Activated gamma-delta T cell treated with Interleukin-2 at 50 U/mL for 16 hours (primary cell): Measurements from ENCODE around the gene ADCY9.

Experiments used
- DNase-seq: peaks from one replicate; pipeline ENCODE4 v3.0.0-alpha.2; 2020

ADCY9 gene

DNA sequence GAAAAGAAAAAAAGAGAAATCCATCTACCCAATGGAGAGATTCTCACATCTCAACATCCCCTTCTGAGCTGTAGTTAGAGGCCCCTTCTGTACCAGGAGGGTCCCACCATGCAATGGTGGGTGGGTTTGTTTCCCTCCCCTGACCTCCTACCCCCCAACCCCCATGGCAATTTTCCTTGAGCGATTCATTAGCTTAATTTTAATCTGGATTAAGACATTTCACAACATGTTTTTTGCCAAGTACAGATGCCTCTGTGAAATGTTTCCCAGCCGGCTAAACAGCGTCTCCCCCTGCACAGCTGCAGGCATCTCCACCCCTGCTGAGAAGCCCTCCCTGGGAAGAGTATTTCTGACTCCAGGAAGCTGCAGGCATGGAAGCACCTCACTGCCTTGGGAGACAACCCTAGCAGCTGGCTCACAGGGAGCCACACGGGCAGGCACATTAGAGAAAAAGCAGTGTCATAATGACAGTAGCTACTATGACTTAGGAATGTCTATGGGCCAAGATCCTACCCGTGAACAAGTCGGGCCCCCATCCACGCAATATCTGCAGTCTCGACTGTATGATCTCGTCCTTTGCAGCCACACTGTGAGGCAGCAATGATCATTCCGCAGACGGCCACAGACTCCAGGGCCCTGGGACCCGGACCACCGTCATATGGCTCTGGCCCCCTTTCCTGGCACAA is 117.3 kb downstream of the ADCY9 start:
- DNase-seq, result no peak

DNA sequence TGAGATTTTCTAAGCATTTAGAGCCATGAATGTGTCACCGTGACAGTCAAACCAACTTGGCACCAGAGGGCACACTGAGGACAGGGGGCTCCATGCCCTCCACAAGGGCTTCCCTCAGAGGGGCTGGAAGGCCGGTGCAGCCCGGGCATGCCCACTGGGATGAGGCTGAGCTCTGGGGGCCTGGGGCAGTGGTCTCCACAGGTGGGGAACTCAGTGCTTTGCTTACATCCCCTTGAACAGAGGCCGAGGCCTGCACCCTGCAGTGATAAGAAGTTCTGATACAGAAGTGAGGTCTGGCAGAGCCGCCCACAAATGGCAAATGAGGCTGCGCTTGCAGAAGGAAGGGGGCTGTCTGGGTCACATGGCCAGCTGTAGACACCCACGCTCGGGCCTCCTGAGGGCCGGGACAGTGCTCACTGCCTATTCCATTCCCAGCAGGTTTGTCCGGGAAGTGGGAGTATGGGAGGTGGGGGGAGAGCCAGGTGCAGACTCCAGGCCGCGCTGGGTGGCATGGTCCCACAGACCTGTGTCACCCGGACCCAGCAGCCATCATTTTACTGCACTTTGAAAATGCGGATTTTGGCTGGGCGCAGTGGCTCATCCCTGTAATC is 118.9 kb downstream of the ADCY9 start:
- no peak for DNase-seq

DNA sequence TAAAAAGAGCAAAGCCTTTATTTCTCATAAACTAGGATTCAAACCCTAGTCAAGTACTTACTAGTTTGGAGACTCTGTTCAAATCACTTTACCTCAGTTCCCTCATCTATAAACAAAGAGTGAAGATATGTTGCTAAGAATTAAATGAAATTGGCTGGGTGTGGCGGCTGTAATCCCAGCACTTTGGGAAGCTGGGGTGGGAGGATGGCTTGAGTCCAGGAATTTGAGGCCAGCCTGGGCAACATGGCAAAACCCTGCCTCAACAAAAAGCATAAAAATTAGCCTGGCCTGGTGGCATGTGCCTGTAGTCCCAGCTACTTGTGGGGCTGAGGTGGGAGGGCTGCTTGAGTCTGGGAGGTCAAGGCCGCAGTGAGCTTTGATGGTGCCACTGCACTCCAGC is 121.2 kb downstream of the ADCY9 start:
- no peak for DNase-seq

DNA sequence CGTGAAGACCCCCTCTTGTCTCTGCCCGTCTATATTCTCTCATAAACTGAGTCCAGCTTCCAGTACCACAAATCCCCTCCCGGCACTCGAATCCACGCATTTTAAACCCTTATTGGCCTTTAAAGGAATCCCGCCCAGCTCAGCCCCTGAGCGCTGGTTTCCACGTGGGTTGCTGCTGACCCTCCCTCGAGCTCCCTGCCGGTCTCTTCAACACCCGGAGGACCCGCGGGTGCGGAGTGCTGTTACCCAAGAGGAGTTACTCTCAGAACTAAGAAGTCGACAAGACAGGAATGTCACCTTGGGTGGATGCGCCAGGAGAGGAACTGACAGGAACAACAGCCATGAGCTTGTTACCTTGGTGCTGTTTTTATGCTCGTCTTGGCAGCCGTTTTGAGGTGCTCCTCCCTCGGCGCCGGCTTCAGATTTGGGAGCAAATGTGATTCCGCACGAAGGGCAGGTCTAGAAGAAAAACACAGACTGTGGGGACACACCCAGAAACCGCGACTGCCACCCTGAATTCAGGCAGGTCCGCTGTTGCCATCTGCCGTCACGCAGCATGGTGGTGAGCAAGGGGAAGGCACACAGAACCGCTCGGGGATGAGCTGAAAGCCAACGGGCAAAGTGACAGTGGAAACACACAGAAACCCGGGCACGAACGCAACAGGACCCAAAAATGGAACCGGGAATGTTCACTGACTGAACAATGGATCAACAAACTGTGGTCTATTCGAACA is 123.0 kb downstream of the ADCY9 start:
- no peak for DNase-seq

DNA sequence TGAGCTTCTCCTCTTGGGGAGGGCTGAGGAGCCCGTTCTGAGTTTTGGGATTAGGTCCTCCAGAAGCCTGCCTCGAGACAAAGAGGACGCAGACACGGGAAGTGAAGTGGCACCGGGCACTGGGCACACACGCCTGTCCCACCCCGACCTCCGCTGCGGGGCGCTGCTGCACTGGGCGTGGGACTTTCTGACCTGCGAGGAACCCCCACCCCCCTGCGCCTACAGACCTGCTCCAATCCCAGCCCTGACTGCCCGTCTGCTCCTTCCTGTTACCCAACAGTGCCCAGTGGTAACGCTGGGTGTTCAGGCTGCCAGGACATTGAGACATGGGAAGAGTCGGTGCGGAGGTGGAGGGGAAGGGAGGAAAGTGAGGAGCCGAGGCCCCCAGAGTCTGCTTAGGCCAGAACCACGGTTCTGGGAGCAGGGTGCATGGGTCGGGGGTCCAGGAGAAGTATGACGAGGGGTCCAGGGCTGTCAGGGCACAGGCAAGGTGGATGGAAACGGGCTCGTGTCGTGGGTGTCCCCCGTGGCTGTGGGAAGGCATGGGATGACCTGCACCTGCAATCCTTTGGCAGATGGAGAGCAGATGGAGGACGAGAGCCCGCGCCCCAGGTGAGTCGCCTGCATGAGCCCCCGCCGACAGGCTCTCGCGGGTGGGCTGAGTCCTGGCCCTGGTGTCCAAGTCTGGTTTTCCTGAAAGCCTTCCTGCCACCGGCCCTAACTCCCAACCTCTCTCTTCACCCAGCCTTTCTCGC is 123.8 kb downstream of the ADCY9 start:
- DNase-seq, result no peak

DNA sequence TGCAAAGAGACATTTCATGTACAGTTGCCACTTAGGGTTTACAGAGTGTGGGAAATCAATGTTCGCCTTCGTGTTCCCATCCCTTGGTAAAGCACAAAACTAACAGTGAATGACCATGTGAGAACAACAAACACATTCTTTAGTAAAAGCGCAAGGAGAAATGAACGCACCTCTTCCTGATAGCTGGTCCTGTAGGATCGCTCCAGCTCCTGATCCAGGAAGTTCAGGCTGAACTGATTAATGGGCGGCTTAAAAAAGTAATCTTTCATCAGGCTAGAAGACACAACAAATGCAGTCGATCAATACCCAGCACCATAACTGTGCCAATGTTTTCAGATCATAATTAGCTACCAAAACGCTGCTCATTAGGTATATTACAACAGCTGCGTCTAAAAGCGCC is 127.4 kb downstream of the ADCY9 start:
- DNase-seq, result no peak

DNA sequence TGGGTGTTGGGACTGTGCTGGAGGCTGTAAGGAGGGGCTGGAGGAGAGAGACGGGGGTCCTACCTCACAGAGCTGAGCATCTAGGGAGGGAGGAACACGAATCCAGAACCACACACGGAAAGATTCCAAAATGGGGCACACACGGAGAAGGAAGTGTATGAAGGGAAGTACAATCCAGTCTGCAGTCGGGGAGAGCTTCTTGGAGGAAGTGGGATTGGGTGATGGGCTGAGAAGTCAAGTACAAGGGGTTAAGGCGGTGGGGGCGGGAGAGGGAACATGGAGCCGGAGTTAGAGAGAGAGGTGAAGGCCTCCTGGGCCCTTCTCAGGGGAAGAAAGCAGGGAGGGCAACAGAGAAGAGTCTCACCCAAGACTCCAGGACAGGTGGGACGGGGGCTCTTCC is 128.2 kb downstream of the ADCY9 start:
- DNase-seq, result no peak

DNA sequence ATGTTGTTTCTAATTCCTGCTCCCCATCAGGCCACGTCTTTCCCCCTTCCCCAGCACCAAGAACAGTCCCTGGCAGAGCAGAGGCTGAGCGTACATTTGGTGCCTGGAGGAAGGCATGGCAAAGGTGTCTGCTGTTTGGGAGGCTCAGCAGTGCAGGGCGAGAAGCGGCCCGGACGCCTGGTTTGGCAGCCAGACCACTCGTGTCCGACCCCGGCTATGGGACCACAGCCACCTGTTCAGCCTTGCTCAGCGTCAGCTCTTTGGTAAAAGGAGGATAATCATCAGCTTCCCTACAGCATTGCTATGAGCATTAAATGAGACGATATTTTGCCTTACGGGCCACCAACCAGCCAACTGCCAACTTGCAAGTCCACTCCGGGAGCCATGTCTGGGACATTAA is 129.0 kb downstream of the ADCY9 start:
- DNase-seq, result no peak

DNA sequence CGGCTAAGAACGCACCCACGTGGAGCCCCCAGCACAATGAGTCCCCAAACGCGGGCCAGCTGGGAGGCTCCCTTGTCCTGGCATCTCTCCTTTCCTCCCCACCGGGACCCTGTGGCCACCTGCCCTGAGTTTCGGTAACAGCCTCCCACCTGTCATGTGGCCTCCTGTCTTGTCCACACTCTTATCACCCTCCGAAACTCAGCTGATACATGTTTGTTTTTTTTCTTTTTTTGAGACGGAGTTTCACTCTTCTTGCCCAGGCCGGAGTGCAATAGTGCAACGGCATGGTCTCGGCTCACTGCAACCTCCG is 130.1 kb downstream of the ADCY9 start:
- DNase-seq, result no peak

DNA sequence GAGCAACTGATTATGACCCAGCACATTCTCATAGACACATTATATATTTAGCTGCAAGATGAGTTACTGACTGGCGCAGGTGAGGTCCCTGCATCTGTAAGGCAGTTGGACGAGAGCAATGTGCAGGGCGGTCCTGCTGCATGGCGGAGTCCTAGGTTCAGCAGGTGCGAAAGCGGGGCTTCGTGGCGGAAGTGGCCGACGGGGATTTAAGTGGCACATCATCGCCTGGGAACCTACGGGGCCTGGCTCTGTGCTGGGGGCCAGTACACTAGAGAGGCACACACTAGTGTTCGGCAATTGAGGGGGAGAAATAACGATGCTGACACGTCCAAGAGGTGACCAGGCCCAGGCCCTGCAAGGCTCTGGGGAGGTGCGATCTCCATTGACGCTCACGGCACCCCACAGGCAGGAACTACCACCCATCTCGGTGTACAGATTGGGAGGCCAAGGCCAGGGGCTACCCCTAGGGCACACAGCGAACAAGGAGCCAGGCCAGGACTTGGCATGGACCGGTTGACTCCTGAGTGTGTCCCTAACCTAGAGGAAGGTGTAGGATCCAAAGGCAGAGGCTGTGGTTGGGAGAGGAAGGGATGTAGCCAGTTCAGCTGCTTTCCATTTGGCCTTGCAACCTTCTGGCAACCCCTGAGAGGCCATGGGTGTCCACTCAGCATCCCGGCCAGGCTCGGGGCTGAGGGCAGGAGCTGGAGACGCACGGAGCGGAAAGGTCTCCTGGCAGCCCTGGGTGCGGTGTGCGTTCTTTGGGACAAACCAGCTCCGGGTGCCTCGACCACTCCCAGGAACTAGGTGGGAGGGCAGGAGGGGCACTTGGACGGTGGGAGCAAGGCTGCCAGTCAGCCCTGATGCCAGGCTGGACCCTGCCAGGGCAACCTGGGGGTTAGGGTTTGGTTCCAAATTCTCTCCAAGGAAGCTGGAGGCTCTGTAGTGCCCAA is 131.9 kb downstream of the ADCY9 start:
- no peak for DNase-seq

DNA sequence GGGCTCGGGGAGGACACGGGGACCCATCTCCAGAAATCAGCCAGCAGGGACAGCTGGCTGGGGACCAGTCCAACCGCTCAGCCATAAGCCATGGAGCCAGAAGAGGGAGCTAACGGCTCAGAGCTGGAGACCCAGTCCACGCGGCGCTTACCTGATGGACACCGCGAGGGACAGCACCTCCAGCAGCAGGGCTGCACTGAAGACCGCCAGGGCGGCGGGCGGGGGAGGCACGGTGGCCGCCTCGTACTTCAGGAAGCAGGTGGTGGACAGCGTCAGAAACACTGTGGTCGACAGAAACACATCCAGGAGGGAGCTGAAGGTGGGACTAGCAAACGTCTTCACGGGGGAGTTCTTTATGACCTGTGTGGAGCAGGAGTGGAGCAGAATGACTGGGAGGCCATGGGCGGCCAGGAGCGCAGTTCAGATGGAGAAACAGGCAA is 133.1 kb downstream of the ADCY9 start:
- DNase-seq, result peak; percentile 27

DNA sequence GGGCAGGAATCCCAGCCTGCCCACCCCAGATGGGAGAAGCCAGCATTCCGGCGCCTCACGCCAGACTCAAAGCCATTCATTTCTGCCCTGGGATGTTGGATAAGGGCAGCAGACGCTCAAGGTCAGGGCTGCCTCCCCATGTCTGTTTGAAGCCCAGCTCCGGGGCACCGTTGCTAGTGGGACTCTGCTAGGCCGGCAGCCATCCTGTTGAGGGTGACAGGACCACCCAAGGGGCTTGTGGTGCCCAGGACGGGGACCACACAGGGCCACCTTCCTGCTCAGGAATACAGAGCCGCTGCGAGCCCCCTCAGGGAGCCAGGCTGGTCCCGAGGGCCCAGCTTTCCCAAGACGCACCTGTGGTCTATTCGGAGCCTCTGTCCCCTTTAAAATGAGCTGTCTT is 134.0 kb downstream of the ADCY9 start:
- DNase-seq, result no peak

DNA sequence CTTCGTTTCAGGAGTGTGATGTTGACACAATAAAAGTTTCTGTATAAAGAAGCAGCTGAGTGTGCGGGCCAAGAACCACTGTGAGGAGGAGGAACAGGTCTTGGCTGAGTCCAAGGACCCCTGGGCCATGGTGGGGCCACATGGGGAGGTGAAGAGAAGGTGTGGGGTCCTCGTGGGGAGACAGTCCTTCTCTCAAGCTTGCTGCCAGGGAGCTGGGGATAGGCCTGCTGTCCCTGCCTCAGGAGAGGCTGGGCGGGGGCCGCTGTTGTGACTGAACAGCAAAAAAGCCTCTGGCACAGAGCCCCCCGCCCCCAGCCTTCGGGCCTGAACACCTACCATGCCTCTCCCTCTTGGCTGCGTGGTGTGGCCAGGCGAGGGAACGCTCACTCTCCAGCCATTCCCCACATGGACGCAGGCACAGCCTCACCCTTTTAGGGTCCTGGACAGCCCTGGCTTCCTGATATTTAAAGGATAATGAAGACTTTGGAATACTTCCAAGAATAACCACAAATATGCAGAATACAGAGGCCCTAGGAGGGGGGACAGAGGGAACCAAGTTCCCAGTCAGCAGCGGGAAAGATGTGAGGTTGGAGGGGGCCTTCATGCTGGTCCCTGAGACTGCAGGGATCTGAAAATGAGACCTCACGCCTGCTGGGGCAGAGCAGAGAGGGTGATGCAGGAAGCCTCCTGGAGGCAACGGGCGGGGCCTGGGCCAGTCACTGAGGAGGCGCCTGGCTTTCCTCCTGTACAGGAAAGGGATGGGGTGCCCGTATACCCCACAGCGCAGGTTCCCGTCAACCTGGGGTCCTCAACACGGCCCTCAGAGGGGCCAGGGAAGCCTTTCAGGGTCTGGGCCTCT is 135.8 kb downstream of the ADCY9 start:
- DNase-seq, result no peak

DNA sequence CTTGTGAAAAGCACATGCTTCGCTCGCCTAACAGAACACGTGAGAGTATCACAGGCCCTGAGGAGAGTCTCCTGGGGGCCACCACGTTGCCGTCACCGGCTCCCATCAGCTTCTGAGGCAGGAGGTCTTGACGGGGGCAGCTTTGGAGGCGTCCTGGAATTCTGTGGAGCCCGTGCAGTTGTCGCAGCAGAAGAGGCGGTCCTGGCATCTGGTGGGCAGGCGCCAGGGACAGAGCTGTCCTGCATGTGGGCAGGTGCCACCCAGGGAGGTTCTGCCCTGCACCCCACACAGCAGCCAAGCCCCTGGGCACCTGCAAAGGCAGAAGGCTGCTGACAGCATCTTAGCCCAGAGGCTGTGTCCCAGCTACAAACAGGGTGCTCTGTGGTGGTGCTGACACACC is 136.7 kb downstream of the ADCY9 start:
- no peak for DNase-seq

DNA sequence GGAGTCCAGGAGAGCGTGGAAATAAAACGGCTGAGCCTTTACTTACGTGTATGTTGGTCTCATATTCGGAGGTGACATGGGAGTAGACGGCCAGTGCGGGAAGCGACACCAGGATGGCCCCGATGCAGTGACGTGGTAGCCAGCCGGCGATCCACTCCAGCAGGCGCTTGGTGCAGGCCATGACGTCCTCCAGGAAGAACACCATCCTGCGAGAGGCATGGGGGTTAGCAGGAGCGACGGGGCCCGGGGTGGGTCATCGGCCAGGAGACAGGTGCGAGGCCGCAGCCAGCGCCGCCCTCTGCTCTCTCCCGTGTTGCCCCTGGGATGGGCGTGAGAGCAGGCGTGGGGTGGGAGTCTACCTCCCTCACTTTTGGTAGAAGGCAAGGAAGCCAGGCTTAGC is 137.2 kb downstream of the ADCY9 start:
- DNase-seq, result no peak

DNA sequence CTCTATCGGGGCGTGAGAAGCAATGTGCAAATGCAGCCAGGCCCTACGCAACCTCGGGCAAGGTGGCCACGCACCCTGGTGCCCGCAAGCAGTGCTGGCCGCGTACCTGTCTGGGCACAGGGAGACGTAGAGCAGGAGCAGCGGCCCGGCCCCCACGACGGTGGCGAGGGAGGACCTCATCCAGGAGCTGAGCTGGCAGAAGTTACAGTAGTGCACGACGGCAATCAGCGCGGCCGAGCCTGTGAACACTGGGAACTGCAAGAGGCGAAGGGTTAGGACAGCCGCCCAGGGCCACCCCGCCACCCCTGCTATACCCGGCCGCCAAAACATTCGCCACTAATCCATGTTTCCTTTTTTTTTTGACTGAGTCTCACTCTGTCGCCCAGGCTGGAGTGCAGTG is 138.9 kb downstream of the ADCY9 start:
- no peak for DNase-seq

DNA sequence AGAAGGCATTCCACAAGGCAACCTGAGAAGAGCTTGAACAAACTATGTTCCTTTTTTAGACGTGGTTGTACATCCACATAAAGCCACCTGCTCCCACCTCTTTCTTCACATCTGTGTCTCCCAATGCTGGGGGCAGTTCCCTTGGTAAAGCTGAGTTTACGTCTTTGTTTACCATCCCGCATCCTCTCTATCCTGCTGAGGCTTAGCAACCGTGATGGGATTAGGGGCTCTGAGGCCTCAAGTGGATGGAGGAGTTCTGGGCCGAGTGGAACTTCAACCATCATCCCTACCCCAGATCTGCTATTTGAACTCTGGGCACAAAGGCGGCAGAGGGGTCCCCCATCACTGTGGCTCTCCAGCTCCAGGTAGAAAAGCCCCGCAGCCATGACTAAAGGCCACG is 141.5 kb downstream of the ADCY9 start:
- no peak for DNase-seq

DNA sequence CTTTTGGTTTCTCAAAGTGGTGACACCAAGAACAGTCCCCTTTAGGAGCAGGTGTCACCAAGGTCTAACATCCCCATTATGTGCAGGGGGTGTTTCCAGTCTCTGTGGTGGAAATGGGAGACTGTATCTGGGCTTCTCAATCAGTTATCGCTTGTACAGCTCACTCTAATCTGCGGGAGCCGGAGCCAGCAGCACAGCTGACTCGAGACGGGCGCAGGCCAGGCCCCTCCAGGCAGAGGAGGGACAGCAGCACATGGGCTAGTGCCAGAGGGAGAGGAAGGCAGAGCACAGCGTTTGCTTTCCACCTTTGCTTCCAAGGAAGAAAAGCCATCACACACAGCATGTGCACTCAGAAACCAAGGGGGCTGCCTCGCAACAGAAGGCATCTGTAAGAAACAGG is 144.5 kb downstream of the ADCY9 start:
- no peak for DNase-seq

DNA sequence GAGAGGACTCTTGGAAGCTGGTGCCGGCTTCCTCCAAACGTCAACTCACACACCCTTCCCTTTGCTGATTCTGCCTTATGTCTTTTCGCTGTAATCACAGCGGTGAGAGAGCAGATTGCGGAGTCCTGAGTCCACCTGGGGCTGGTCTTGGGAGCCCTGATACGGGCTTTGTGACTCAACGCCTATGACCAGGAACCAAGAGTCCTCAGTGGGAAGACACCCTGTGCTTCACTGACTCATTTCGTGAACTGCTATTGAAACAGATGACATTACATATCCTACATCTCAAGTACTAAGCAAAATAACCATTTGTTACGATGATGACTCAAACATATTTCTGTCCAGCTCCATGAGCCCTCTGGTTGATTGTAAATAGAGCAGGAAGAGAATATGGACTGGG is 145.0 kb downstream of the ADCY9 start:
- no peak for DNase-seq

DNA sequence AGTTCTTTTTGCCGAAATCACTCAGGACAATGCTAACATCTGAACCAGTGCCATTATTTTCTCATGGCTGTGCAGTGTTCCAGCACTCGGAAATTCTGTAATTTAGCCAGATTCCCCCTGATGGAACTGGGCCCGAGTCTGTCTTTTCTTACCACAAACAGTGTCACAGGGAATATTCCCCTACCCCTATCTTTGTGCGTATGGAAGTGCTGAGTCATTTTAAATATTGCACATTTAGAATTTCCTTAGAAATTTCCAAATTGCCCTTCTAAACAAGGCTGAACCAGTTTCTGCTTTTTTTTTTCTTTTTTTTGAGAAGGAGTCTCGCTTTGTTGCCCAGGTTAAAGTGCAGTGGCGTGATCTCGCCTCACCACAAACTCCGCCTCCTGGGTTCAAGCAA is 147.7 kb downstream of the ADCY9 start:
- DNase-seq, result no peak

DNA sequence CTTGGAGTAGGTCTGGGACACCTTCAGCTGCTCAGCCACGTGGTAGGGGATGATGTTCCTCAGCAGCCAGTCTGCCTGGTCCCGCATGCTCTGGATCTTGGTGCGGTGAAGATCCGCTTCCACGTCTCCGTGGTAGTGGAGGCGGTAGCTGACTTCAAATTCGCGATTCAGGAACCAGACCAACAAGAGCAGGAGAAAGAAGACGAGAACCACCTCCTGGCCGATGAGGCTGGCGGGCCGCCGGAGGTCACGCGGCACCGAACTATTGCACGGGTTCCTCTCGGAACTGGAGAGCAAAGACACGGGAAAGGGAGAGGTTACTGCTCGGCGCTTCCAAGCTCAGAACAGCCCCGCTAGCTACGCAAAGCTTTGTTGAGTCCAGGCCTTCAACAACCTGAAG is 149.6 kb downstream of the ADCY9 start:
- DNase-seq, result no peak
